NCI-H1092 treated with DMSO at 0.1 percent for 48 hours (cell line): ENCODE results near the gene GATD1.

Experiments used
- DNase-seq: peaks from one replicate; lab custom pipeline; 2025; lab: John Stamatoyannopoulos, UW

GATD1 gene

DNA sequence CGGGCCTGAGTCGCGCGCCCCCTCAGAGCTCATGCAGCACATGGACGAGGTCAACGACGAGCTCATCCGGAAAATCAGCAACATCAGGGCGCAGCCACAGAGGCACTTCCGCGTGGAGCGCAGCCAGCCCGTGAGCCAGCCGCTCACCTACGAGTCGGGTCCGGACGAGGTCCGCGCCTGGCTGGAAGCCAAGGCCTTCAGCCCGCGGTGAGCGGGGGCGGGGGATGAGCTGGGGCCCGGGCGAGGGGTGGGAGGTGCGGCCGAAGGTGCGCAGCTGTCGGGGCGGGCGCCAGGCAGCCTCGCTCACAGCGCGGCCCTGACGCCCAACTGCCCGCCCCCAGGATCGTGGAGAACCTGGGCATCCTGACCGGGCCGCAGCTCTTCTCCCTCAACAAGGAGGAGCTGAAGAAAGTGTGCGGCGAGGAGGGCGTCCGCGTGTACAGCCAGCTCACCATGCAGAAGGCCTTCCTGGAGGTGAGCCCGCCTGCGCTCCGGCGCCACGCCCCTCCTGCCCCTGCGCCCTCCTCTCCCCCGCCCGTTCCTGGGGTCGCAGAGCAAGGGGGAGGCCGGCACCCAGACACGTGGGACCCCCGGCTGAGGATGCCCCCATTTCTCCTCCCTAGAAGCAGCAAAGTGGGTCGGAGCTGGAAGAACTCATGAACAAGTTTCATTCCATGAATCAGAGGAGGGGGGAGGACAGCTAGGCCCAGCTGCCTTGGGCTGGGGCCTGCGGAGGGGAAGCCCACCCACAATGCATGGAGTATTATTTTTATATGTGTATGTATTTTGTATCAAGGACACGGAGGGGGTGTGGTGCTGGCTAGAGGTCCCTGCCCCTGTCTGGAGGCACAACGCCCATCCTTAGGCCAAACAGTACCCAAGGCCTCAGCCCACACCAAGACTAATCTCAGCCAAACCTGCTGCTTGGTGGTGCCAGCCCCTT lies 50.7 kb downstream of the GATD1 start:
- DNase-seq: peak; percentile 16

DNA sequence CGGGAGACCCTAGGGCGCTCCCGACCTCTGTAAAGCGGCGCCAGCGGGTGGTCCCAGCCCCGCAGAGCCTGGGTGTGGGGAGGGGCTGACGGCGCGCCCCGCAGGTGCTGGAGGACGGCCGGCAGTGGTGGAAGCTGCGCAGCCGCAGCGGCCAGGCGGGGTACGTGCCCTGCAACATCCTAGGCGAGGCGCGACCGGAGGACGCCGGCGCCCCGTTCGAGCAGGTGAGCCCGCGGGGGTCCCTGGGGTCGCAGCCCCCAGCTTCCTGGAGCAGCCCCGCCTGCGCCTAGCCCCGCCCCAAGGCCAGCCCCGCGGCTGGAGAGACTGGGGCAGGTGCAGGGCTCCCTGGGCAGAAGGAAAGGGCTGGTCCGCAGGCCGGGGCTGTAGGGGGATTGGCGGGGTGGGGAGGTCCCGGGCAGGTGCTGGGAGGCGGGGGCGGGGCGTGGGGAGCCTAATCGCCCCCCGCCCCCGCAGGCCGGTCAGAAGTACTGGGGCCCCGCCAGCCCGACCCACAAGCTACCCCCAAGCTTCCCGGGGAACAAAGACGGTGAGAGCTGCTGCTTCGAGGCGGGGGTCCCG lies 51.6 kb downstream of the GATD1 start:
- no peak for DNase-seq

DNA sequence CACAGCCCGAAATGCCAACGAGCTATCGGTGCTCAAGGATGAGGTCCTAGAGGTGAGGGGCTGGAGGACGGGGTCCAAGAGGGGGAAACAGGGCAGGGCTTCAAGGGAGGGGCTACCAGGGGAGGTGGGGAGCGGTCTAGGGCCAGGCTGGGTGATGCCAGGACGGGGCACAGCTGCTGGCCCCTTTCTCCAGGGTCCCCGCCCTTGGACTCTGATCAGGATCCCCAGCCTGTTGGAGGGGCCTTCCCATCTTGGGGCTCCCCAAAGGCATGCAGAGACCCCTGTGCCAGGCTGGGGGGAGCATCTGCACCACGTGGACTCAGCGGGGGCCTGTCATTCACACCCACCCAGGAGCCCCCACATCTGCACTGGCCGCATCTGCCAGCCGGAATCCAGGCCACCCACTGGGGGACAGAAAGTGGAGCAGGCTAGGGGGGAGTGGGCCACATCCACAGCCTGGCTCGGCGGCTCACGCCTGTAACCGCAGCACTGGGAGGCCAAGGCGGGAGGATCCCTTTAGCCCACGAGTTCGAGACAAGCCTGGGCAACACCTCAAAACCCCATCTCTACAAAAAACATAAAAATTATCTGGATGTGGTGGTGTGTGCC lies 52.4 kb downstream of the GATD1 start:
- no peak for DNase-seq

DNA sequence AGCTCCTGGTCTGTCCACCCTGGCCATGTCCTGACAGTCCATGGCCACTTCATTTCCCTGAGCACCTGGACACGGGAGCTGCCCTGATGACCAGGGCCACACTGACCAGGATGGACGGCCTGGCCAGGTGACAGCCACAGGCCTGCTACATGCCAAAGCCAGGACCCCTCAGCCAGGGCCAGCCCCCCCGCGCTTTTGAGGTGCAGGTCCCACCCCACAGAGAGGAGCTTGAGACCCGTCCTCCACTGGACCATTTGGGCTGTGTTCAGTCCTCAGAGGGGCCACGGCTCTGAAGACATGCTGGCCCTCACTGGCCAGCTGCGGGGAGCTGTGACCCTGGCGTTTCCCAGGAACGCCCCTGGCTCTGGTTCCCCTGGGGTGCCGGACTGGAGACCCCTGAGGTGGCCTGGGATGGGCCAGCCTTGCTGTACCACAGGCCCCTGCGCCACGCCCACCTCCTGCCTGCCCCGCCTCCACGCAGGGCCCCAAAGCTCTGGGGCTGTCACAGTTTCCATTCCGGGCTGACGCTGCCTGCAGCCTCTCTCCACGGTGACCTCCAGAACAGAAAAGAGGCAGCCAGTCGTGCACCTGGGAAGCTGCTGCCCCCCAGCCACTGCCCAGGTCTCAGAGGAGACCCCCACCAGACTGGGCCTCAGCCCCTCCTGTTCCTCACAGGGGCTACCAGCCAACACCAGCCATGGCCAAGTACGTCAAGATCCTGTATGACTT lies 53.1 kb downstream of the GATD1 start:
- DNase-seq: no peak

DNA sequence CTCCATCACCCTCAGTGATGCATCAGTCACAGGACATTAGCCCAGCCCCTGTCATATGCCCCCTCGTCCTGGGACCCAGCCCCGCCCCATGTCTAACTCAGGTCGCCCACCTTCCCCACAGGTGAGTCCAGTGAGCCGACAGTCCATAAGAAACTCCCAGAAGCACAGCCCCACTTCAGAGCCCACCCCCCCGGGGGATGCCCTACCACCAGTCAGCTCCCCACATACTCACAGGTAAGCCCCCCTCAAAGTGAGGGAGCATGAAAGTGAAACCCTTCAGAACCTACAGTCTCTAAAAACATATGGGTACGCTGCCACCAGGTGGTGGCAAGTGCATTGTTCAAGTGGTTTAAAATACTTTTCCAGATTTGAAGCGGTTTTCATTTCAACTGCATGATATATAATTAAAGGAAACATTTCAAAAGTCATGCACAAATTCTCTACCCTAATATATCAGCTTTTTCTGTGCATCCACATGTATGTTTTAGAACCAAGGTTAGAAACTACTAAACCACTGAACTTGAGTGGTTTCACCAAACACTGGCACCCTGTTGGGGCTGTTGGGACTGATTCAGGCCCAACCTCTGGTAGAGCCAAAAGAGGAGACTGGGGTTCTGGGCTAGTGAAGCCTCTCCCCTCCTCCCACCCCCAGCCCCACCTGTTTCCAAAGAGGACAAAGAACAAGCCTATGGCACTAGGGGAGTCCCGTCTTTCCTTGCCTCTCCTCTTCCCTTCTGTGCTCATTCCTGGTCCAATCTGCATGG lies 54.0 kb downstream of the GATD1 start:
- peak; percentile 51 for DNase-seq

DNA sequence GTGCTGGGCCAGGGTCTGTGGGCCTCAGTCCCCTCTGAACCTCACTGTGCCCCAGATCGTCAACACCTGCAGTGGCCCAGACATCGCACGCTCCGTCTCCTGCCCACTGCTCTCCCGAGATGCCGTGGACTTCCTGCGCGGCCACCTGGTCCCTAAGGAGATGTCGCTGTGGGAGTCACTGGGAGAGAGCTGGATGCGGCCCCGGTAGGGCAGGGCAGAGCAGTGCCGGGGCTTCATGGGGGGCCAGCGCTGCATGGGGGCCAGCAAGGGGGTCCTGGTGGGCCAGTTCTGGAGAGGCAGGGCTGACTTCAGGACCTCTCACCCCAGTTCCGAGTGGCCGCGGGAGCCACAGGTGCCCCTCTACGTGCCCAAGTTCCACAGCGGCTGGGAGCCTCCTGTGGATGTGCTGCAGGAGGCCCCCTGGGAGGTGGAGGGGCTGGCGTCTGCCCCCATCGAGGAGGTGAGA lies 54.9 kb downstream of the GATD1 start:
- no peak for DNase-seq

DNA sequence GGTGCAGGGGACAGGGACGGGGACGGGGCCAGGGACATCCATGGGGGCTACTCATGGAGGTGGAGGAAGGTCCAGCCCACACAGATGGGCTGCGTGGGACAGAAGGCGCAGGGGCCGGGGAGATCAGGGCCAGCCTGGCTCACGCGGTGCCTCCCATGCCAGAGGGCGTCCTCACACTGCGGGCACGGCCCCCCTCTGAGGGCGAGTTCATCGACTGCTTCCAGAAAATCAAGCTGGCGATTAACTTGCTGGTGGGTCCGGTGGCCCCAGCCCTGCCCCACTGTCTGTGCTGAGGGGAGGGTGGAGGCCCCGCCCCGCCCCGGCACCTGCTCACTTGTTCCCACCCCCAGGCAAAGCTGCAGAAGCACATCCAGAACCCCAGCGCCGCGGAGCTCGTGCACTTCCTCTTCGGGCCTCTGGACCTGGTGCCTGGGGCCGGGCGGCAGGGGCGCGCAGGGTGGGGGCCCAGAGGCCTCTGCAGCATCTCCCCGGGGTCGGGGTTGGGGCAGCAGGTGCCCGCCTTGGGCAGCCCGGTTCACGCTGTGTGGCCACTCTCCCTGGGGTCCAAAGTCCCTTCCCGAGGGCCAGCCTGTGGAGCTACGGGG lies 55.4 kb downstream of the GATD1 start:
- peak; percentile 20 for DNase-seq

DNA sequence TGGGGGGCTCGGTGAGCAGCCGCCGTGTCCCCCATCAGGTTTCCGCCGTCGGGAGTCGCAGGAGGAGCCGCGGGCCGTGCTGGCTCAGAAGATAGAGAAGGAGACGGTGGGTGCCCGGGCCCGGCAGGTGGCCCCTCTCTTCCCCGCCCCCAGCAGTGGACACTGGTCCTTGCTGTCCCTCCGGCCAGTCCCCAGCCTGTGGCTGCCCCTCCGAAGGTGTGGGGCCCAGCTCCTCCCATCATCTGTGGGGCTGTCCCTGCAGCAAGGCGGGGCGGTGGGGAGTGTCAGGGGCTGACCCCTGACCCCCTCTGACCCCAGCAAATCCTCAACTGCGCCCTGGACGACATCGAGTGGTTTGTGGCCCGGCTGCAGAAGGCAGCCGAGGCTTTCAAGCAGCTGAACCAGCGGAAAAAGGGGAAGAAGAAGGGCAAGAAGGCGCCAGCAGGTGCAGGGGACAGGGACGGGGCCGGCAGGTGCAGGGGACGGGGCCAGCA lies 56.0 kb downstream of the GATD1 start:
- no peak for DNase-seq

DNA sequence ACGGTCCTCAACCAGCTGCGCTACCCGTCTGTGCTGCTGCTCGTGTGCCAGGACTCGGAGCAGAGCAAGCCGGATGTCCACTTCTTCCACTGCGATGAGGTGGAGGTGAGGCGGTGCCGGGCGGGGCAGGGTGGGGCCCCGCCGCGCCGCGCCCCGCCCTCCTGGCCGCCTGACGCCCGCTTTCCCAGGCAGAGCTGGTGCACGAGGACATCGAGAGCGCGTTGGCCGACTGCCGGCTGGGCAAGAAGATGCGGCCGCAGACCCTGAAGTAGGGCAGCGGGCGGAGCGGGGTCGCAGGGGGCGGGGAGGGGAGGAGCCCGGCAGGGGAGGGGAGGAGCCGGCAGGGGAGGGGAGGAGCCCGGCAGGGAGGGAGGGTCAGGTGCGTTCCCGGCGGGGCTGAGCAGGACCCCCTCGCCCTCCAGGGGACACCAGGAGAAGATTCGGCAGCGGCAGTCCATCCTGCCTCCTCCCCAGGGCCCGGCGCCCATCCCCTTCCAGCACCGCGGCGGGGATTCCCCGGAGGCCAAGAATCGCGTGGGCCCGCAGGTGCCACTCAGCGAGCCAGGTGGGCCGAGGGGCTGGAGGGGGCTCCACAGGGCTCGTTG lies 56.5 kb downstream of the GATD1 start:
- peak; percentile 41 for DNase-seq

DNA sequence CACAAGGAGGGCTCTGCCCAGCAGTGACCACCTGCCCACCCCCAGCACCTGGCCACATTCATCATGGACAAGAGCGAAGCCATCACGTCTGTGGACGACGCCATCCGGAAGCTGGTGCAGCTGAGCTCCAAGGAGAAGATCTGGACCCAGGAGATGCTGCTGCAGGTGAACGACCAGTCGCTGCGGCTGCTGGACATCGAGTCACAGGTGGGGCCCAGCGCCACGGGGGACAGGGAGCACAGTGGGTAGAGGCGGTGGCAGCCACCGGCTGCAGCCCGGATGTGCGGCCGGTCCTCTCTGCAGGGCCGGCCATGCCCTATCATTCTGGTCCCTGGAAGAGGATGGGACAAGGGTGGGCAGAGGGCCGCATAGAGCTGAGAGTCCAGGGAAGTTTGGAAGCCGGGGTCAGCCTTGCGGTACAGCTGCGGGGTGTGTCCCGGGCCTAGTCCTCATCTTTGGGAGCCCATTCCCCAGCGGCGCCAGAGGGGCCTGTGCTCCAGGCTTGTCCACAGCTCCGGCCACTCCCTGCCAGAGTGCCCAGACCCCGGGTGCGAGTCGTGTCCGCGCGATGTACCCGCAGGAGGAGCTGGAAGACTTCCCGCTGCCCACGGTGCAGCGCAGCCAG lies 57.2 kb downstream of the GATD1 start:
- no peak for DNase-seq

DNA sequence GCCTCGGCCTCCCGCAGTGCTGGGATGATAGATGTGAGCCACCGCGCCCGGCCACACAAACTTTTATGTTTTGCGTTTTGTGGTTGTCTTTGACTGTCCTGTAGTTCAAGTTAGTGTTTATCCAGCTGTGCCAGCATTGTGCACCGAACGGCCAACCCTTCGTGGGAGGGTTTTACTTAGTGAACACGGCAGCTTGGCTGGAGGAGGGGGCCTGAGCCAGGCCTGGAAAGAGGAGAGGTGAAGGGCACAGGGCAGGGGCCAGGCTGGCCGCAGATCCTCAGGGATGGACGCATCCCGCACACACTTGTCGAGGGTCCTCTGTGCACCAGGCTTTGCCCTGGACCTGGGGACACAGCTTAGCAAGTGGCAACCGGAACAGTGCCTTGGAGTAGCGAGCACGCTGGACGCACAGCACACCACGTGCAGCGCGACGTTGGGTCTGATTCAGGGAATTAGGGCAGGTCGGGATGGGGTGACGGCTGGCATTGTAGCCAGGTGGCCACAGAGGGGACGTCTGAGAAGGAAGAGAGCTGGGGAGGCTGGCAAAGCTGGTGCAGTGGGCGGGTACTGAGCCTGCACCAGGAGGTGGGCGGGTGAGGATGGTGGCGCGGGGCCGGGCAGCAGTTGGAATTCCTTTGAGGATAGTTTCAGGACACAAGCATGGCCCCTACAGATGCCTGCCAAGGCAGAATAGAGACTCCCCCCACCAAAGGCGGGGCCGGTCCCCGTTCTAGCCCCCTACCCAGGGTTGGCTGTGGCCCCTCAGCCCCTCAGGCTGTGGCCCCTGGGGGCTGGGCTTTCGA lies 57.9 kb downstream of the GATD1 start:
- no peak for DNase-seq
